Cardiac fibroblast (primary cell): ENCODE data around the gene PRKN.

Experiments used
- DNase-seq, 2 donors: peaks; one replicate each; pipeline versions ENCODE4 v3.0.0 to v3.0.0-alpha.2; 2010; ENCODE audit warnings: low read depth in 2 of 2
- H3K4me3 ChIP-seq, 2 donors: replicated peaks in 1 of 2; 1 replicate in 1 of 2; 2 replicates in 1 of 2; pipeline ENCODE4 v1.5.1; 2011; ENCODE audit warnings: low read depth in 2 of 2, low read length in 2 of 2, mild to moderate bottlenecking in 2 of 2, moderate library complexity in 1 of 2
- TF ChIP-seq, protein P1 (sequence below): IDR thresholded peaks from one replicate; pipeline ENCODE4 v1.5.1; 2011; ENCODE audit warnings: low read depth, mild to moderate bottlenecking, low read length, inconsistent platforms

Gene PRKN

DNA sequence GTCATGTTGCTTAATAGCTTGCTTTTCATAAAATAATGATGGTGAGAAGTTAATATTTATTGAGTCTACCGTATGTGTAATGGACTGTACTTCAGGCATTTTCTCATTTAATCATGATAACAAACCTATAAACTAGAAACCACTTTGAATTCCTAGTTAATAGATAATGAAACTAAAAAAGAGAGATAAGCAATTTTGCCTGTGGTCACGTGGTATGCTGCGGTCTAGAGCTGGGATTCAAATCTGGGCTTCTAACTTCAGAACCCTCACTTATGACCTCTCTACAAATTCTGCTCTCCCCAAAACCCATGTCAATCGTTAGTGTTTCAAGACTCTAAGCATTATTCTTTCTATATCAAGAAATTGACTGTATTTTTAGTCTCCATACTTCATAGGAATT, 700.7 kb downstream of the PRKN start:
- no peak for DNase-seq
- TF ChIP-seq, protein P1, sequence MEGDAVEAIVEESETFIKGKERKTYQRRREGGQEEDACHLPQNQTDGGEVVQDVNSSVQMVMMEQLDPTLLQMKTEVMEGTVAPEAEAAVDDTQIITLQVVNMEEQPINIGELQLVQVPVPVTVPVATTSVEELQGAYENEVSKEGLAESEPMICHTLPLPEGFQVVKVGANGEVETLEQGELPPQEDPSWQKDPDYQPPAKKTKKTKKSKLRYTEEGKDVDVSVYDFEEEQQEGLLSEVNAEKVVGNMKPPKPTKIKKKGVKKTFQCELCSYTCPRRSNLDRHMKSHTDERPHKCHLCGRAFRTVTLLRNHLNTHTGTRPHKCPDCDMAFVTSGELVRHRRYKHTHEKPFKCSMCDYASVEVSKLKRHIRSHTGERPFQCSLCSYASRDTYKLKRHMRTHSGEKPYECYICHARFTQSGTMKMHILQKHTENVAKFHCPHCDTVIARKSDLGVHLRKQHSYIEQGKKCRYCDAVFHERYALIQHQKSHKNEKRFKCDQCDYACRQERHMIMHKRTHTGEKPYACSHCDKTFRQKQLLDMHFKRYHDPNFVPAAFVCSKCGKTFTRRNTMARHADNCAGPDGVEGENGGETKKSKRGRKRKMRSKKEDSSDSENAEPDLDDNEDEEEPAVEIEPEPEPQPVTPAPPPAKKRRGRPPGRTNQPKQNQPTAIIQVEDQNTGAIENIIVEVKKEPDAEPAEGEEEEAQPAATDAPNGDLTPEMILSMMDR: no peak
- no peak overlapping the region for H3K4me3 ChIP-seq

DNA sequence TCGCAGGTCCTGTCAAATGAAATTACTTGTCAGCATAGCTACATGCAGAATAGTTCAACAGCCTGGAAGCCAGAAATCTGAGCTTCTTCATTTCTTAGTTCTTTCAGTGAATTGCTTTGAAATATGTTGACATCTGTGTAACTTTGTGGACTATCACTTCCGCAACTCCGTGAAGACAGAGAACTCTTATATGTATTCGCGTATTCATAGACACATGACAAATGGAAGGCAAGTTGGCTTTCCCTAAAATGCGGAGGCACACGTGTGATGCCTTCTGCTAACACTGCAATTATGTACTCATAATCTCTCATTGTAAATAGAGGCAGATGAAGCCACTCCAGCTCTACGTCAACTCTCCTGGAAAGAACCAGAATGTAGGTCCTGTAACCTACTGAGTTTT, 701.5 kb downstream of the PRKN start:
- TF ChIP-seq, protein P1: no peak
- H3K4me3 ChIP-seq: no peak overlapping the region

DNA sequence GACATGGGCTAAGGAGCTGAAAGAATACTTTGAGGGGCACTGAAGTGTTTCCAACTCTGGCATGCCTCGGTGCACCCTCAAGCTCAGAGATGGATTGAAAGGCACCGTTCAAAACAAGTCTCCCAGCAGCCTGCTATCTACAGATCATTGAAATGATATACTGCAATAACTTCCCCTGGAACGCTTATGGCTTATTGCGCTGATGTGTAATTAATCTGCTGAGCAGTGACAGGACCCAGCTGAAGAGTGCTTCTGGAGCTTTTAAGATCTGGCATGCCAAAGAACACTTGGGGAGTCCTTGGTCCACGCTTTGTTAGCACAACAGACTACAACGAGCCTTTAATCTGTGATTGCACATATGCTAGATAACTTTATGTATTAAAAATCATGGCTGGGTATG, 708.2 kb downstream of the PRKN start:
- H3K4me3 ChIP-seq: no peak overlapping the region
- DNase-seq: no peak
- TF ChIP-seq, protein P1: no peak

More for the DNA sequence above, 701.5 kb downstream of the PRKN start:
- no peak for DNase-seq

DNA sequence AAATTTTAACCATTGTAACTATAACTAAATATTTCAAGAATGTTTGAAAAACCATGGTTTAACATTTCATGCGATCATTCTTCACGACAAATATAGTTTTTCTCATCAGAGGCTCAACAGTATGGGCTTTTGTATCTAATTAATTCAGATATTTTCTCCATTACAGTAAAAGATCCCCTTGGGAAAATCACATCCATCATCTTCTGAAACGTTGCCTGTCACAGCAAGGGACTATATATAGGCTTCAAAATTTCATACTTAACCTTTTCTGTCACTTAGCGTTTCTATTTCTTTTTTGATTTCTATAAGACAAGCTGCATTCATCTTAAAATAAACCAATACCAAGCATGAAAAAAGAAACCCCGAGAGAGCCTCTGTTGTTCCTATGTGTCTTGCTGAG, 710.0 kb downstream of the PRKN start:
- TF ChIP-seq, protein P1: no peak
- H3K4me3 ChIP-seq: no peak overlapping the region
- DNase-seq: no peak

DNA sequence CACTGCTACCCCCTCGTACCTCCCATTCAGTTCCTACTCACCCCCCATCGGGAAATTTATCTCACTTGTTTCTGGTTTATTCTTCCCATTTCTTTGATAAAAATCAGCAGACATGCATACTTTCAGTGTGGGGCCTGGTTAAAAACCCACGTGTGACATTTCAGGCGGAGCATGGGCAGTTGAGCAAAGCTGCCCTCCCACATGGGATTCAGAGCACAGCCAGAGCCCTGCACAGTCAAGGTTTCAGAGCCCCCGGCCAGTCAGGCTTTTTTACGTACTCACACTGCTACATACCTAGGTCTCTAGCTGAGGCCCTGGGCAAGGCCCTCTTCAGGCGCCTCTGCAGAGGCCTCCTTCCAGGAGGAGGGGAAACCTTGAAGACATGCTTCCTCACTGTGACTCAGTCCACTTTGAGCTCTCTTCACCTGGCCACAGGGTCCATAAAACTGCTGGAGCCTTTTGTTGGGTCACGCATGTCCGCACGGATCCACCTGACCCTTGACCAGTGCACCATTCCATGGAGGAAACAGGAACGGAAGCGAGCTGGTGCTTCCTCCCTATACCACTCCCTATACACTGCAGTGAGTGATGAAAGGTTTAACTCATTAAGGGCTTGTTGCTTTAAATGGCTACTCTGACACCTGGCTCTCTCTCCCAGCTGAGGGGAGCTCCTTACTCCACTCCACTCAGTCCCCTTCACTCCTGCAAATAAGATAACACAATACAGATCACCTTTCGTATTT, 713.3 kb downstream of the PRKN start:
- no peak for DNase-seq
- TF ChIP-seq, protein P1: no peak
- H3K4me3 ChIP-seq: no peak overlapping the region

DNA sequence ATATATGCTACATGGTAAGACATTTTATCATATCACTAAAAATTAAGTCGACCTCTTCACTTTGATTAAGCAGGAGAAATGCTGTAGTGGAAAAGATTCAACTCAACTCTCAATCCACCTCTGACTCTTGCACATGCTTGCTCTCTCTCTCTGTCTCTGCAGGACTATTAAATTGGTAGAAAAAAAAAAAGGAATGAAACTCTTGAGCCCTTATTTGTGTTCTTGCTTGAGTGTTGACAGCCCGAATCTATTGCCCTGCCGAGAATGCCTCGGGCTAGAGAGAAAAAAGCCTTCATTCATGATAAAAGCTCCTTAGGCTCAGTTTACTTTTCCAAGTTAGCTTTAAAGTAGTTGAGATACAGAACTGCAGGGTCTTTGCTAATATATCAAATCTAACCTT, 722.2 kb downstream of the PRKN start:
- TF ChIP-seq, protein P1: no peak
- no peak for DNase-seq
- H3K4me3 ChIP-seq: no peak overlapping the region

DNA sequence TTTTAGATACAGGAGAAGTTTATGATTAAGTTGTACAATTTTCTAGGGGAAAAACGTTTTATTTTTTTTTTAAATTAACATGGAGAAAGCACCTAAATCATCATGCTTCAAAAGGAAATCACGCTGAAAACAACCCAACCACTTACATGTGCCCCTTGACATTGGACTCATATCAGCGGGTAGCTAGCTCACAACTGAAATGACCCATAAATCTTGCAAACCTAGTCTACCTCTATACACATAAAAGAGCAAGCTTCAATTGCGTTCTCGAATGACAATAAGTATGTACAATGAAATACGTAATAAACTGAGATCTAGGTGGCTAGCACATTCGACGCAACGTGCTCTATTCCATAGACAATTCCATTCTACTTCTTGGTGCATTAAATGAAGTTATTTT, 730.8 kb downstream of the PRKN start:
- no peak overlapping the region for H3K4me3 ChIP-seq
- DNase-seq: no peak
- TF ChIP-seq, protein P1: no peak
